Astrocyte of the cerebellum (primary cell): ENCODE measurements around the gene COMT.

Experiments used
- DNase-seq: peaks from one replicate; pipeline ENCODE4 v3.0.0-alpha.2; 2011; ENCODE audit warnings: low read depth
- H3K4me3 ChIP-seq: 2 replicates; pipeline ENCODE4 v1.5.1; 2011; ENCODE audit warnings: mild to moderate bottlenecking, low read depth, low read length, moderate library complexity
- in situ Hi-C: cut with HindIII; loops from 2 replicates; pipeline ENCODE4 v1.10.0; 2017; ENCODE audit warnings: low sequenced_read_pairs
- TF ChIP-seq, protein P1 (sequence below): IDR thresholded peaks from 2 replicates; pipeline ENCODE4 v1.5.1; 2012; ENCODE audit warnings: low read length, low read depth, moderate library complexity, mild to moderate bottlenecking; ENCODE audit errors: missing control alignments

Gene COMT

DNA sequence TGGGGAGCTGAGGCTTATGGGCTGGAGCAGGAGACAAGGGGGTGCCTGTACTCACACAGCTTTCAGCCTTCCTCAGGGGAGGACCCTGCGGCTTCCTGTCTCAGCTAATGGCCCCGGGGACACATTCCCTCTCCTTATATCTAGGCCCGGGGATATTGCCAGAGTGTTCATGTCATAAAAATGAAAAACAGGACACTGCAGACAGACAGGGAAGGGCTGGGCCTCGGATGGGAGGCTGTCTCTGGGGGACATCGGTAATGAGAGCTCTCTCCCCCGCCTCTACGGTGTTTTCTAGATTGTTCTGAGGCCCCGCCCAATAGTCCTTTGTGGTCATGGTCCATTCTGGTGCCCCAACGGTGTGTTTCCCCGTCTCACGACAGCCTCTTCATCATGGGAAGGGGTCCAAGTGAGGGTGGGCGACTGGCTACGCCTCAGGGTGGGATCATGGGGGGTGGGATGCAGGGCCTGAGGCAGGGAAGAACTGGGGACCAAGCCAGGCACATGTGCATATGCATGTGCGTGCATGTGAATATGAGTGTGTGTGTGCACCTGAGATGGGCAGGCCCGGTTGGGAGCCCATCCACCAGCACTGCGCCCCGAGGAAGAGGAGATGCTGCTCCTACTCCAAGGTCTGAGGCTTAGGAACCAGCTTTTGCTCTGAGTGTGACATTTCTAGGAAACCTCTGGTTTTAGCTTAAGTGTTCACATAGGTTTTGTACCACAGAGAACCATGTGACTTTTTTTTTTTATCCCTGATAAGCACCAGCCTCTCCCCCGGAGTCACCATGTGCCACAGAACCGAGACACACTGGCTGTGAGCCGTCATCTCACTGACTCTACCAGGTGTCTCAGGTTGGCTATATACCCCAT, 69.8 kb downstream of the COMT start:
- TF ChIP-seq, protein P1, sequence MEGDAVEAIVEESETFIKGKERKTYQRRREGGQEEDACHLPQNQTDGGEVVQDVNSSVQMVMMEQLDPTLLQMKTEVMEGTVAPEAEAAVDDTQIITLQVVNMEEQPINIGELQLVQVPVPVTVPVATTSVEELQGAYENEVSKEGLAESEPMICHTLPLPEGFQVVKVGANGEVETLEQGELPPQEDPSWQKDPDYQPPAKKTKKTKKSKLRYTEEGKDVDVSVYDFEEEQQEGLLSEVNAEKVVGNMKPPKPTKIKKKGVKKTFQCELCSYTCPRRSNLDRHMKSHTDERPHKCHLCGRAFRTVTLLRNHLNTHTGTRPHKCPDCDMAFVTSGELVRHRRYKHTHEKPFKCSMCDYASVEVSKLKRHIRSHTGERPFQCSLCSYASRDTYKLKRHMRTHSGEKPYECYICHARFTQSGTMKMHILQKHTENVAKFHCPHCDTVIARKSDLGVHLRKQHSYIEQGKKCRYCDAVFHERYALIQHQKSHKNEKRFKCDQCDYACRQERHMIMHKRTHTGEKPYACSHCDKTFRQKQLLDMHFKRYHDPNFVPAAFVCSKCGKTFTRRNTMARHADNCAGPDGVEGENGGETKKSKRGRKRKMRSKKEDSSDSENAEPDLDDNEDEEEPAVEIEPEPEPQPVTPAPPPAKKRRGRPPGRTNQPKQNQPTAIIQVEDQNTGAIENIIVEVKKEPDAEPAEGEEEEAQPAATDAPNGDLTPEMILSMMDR, result no peak
- no peak overlapping the region for H3K4me3 ChIP-seq
- in situ Hi-C loops, result no loop called here
- no peak for DNase-seq

DNA sequence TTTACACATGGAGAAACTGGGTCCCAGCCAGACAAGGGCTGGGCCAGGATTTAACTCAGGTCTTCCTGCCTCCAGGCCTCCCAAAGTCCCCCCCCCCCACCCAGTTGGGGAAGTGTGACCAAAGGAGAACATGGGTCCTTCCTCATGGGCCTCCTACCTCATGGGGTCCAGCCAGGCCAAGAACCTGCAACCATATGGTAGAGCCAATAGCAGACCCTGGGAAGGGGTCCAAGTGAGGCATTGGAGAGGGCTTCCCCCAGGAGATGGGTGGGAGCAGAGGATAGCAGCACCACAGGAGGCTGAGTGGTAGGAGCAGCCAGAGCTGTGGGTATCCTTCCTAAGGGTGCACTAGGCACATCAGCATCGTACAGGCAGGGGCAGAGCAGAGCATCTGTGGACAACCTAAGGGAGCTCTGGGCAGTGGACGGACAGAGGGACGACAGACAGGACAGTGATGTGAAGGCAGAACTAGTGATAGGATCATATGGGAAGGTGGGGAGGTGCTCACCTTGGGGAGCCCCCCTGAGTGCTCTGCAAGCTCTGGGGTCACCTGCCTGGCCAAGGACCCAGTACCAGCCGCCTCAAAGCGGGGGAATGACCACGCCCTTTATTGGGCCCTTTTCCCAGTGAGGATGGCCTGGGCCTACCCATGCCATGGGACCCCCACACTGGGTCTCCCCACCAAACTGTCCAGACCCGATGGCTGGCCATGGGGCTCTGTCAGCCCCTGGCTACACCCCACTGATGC, 70.6 kb downstream of the COMT start:
- in situ Hi-C loops, result no loop called here
- no peak for DNase-seq
- H3K4me3 ChIP-seq, result no peak overlapping the region
- TF ChIP-seq, protein P1, result no peak

DNA sequence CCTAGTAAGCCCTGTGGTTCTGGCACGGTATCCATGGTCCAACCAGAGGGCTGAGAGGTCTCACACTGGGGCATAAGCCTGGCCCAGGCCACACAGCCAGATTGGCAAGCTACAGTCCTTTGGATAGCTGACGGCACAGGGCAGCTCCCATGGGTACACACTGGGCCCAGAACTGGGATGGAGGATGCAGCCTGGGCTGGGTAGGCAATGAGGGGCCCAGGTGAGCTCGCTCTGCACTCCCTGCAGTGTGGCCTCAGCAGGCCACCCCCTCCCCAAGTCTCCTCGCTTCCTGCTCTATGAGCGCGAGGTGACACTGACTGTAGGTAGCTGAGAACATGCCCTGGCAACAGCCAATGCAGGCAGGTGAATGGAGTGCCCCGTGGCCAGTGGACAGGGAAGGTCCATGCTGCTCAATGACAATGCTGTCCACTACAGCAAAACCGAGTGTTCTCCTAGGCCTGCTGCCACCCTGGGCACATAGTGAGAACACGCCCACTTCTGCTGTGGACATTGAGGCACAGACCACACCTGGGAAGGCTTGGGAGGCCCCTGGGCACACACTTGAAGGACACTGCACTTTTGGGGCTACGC, 71.3 kb downstream of the COMT start:
- TF ChIP-seq, protein P1, result no peak
- DNase-seq, result no peak
- no peak overlapping the region for H3K4me3 ChIP-seq
- in situ Hi-C loops, result no loop called here

DNA sequence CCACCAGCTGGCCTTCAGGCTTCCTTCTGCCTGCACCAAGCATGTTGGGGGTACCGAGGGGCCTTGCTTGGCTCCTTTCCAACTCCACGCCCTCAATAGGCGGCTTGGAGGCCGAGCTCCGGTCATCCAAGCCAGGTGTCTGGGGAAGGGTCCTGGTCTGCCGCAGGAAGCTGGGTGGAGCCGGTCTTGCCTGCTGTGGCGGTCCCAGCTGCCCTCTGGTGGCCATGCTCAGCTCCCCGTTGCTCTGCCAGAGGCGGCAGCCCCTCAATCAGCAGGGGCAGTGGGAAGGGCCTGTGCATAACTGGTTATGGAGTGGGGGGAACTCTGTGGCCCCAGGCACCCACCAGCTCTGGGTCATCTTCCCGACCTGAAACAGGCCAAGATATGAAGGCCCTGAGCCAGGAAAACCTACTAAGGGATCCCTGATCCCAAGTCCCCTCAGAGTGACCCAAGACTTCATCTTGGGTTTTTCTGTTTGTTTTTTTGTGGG, 71.9 kb downstream of the COMT start:
- TF ChIP-seq, protein P1, result peak; percentile 90
- no peak for DNase-seq
- in situ Hi-C loops, result no loop called here
- no peak overlapping the region for H3K4me3 ChIP-seq

DNA sequence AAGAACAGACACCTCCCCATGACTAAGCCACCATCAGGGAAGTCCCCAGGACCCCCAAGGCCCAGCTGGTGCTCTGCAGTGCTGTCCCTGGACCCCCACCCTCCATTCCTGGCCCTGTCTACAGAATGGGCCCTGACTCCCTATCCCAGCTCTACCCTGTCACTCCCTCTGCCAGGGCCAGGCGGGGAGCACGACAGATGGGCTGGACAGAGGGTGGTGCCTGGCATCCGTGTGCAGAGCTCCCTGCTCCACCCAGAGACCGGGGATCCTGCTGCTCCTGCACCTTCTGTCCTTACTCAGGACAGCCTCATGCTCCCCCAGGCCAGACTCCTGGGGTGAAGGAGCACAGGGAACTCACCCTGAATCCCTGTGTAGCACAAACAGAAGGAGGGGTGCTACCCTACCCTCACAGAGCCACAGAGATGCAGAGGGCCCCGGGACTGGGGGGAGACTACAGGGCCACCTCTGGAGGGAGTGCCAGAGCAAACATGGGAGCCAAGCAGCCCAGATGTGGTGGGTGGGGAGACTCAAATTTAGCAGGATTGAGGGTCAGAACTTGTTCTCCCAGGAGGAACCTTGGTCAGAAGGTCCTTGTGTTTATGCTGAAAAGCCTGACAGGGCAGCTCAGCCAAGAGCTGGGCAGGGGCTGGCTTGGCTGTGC, 73.1 kb downstream of the COMT start:
- in situ Hi-C loops, result no loop called here
- TF ChIP-seq, protein P1, result no peak
- no peak for DNase-seq
- no peak overlapping the region for H3K4me3 ChIP-seq

DNA sequence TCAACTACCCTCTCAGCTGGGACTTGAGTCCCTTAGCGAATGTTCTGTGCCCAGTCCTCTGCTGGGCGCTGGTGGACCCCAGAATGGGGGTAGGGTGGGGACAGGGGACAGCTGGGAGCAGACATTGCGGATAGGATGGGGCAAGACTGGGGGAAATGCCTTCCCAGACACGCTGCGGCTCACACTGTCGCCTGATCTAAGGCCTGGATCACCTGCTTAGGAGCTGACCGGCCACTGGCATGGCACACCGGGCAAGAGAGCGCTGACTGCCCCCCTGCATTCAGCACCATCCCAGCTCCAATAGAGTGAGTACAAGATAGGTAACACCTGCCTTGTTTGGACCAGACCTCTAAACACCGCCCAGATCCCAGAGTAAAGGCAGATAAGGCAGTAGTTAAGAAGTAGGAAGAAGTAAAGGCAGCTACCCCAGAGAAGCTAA, 73.6 kb downstream of the COMT start:
- H3K4me3 ChIP-seq, result no peak overlapping the region
- in situ Hi-C loops, result no loop called here
- TF ChIP-seq, protein P1, result no peak
- no peak for DNase-seq
